ENCODE data around the gene EIF4A2.

GRCh38 chr3:186832276-186832675 lies 48.9 kb downstream of the EIF4A2 start:
- TF ChIP-seq CTCF (IDR thresholded peaks at IDR 0.05; ENCODE audit: low read depth, low read length, poor library complexity, severe bottlenecking) (no peak), EZH2phosphoT487 (IDR thresholded peaks at IDR 0.05; ENCODE audit: borderline replicate concordance, low read length) (no peak)
